Activated T-helper 2 cell treated with anti-CD3 and anti-CD28 coated beads, Interferon-gamma antibody, Interleukin-2, Interleukin-4, amounts not matched to agents 10 μg/mL and 5 μg/mL and 100 μg/mL, durations not matched to agents 14 hours and 24 hours and 36 hours (primary cell): ENCODE results near the gene RBM10. TPM values are rescaled to one million over a fixed set of nuclear protein-coding genes. Genes with fewer than 3 reads are reported as not detected.

Experiments used
- DNase-seq: peaks from one replicate; pipeline ENCODE4 v3.0.0; 2021; ENCODE audit warnings: low spot score
- H3K27ac Mint-ChIP-seq: one replicate; pipeline ENCODE4 v1.8.0; 2021; ENCODE audit warnings: mixed read lengths
- H3K27me3 Mint-ChIP-seq: one replicate; pipeline ENCODE4 v1.8.0; 2021; ENCODE audit warnings: low read depth, mixed read lengths
- H3K36me3 Mint-ChIP-seq: one replicate; pipeline ENCODE4 v1.8.0; 2021; ENCODE audit warnings: low read depth, mixed read lengths
- H3K4me1 Mint-ChIP-seq: one replicate; pipeline ENCODE4 v1.8.0; 2021; ENCODE audit warnings: low read depth, mixed read lengths
- H3K4me3 Mint-ChIP-seq: one replicate; pipeline ENCODE4 v1.8.0; 2021; ENCODE audit warnings: low read depth, mild to moderate bottlenecking, moderate library complexity, mixed read lengths
- H3K9me3 Mint-ChIP-seq: one replicate; pipeline ENCODE4 v1.8.0; 2021; ENCODE audit warnings: mixed read lengths
- intact Hi-C: fragments of 100-400 bp; cut with micrococcal nuclease; formaldehyde crosslinking; loops from one replicate; pipeline ENCODE4 v1.15.1; 2023
- total RNA-seq: library from RNA; stranded (reverse); gene quantifications from 2 replicates; pipeline ENCODE4 v1.2.3, GENCODE V29; 2022

The RBM10 gene
- total RNA-seq, 1 donor from 2014 or later: 69.2 TPM

- DNase-seq: no peak
- Mint-ChIP-seq H3K4me3 (no peak overlapping the region), H3K27me3 (no peaks in the 10 kb centered on the region), H3K27ac (no peak overlapping the region), H3K9me3 (no peaks in the 10 kb centered on the region), H3K36me3 (peaks cover 49% of the 10 kb centered on the region), H3K4me1 (no peaks in the 10 kb centered on the region)
- intact Hi-C loops: loop anchor here (5.0 kb wide), 1 partner anchor 117 kb away; no protein-coding TSS in a partner anchor
Observed at GRCh38 chrX:47160781-47161180, 15.8 kb downstream of the RBM10 start.

GRCh38 chrX:47162927-47163583 lies 18.0 kb downstream of the RBM10 start:
- H3K27ac Mint-ChIP-seq: no peak overlapping the region
- no peaks in the 10 kb centered on the region for H3K27me3 Mint-ChIP-seq
- H3K9me3 Mint-ChIP-seq: no peaks in the 10 kb centered on the region
- intact Hi-C loops: loop anchor here (5.0 kb wide), 1 partner anchor 114 kb away; no protein-coding TSS in a partner anchor
- H3K4me3 Mint-ChIP-seq: no peak overlapping the region
- H3K4me1 Mint-ChIP-seq: no peaks in the 10 kb centered on the region
- H3K36me3 Mint-ChIP-seq: peaks cover 35% of the 10 kb centered on the region
- DNase-seq: no peak

- Mint-ChIP-seq H3K4me1 (no peaks in the 10 kb centered on the region), H3K27ac (no peak overlapping the region), H3K9me3 (no peaks in the 10 kb centered on the region), H3K36me3 (peaks cover 40% of the 10 kb centered on the region), H3K27me3 (no peaks in the 10 kb centered on the region), H3K4me3 (no peak overlapping the region)
- DNase-seq: no peak
- intact Hi-C loops: loop anchor here (5.0 kb wide), 1 partner anchor 113 kb away; no protein-coding TSS in a partner anchor
Observed at GRCh38 chrX:47164420-47164819, 19.4 kb downstream of the RBM10 start.

- Mint-ChIP-seq H3K36me3 (peaks cover 35% of the 10 kb centered on the region), H3K27ac (no peak overlapping the region), H3K4me1 (no peaks in the 10 kb centered on the region), H3K9me3 (no peaks in the 10 kb centered on the region), H3K27me3 (no peaks in the 10 kb centered on the region), H3K4me3 (no peak overlapping the region)
- no peak for DNase-seq
- intact Hi-C loops: no loop called here
Observed at GRCh38 chrX:47166126-47166525, 21.1 kb downstream of the RBM10 start.

- intact Hi-C loops: no loop called here
- Mint-ChIP-seq H3K4me1 (no peaks in the 10 kb centered on the region), H3K27me3 (no peaks in the 10 kb centered on the region), H3K27ac (no peak overlapping the region), H3K36me3 (peaks cover 41% of the 10 kb centered on the region), H3K9me3 (no peaks in the 10 kb centered on the region), H3K4me3 (no peak overlapping the region)
- no peak for DNase-seq
Observed at GRCh38 chrX:47168495-47169073, 23.6 kb downstream of the RBM10 start.

- intact Hi-C loops: no loop called here
- peaks cover 41% of the 10 kb centered on the region for H3K36me3 Mint-ChIP-seq
Observed at GRCh38 chrX:47169273-47169672, 24.3 kb downstream of the RBM10 start.

GRCh38 chrX:47169726-47170515 lies 24.9 kb downstream of the RBM10 start:
- Mint-ChIP-seq H3K4me3 (no peak overlapping the region), H3K4me1 (no peaks in the 10 kb centered on the region)
- intact Hi-C loops: no loop called here

More at GRCh38 chrX:47169273-47169672, 24.3 kb downstream of the RBM10 start:
- no peak overlapping the region for H3K4me3 Mint-ChIP-seq
- no peaks in the 10 kb centered on the region for H3K27me3 Mint-ChIP-seq
- DNase-seq: no peak
- H3K27ac Mint-ChIP-seq: no peak overlapping the region
- no peaks in the 10 kb centered on the region for H3K4me1 Mint-ChIP-seq
- no peaks in the 10 kb centered on the region for H3K9me3 Mint-ChIP-seq

GRCh38 chrX:47170861-47171692 lies 26.1 kb downstream of the RBM10 start:
- Mint-ChIP-seq H3K4me3 (no peak overlapping the region), H3K36me3 (peaks cover 42% of the 10 kb centered on the region), H3K4me1 (no peaks in the 10 kb centered on the region), H3K9me3 (no peaks in the 10 kb centered on the region), H3K27me3 (no peaks in the 10 kb centered on the region), H3K27ac (no peak overlapping the region)
- intact Hi-C loops: no loop called here
- DNase-seq: no peak

More at GRCh38 chrX:47169726-47170515, 24.9 kb downstream of the RBM10 start:
- H3K9me3 Mint-ChIP-seq: no peaks in the 10 kb centered on the region
- no peak for DNase-seq
- no peak overlapping the region for H3K27ac Mint-ChIP-seq
- peaks cover 39% of the 10 kb centered on the region for H3K36me3 Mint-ChIP-seq
- no peaks in the 10 kb centered on the region for H3K27me3 Mint-ChIP-seq

- Mint-ChIP-seq H3K4me3 (no peak overlapping the region), H3K4me1 (peaks cover 1% of the 10 kb centered on the region), H3K27me3 (no peaks in the 10 kb centered on the region), H3K36me3 (peaks cover 51% of the 10 kb centered on the region), H3K27ac (no peak overlapping the region), H3K9me3 (no peaks in the 10 kb centered on the region)
- intact Hi-C loops: no loop called here
- no peak for DNase-seq
Observed at GRCh38 chrX:47171996-47172395, 27.0 kb downstream of the RBM10 start.

GRCh38 chrX:47172549-47172948 lies 27.5 kb downstream of the RBM10 start:
- H3K27me3 Mint-ChIP-seq: no peaks in the 10 kb centered on the region
- no peak for DNase-seq
- no peak overlapping the region for H3K4me3 Mint-ChIP-seq
- H3K27ac Mint-ChIP-seq: no peak overlapping the region
- intact Hi-C loops: no loop called here
- H3K9me3 Mint-ChIP-seq: no peaks in the 10 kb centered on the region
- H3K4me1 Mint-ChIP-seq: peaks cover 1% of the 10 kb centered on the region
- peaks cover 51% of the 10 kb centered on the region for H3K36me3 Mint-ChIP-seq

- H3K4me3 Mint-ChIP-seq: no peak overlapping the region
Observed at GRCh38 chrX:47172971-47173792, 28.2 kb downstream of the RBM10 start.

GRCh38 chrX:47174376-47174775 lies 29.4 kb downstream of the RBM10 start:
- Mint-ChIP-seq H3K36me3 (peaks cover 53% of the 10 kb centered on the region), H3K4me1 (peaks cover 1% of the 10 kb centered on the region), H3K9me3 (no peaks in the 10 kb centered on the region), H3K27ac (no peak overlapping the region), H3K4me3 (no peak overlapping the region), H3K27me3 (no peaks in the 10 kb centered on the region)
- DNase-seq: no peak
- intact Hi-C loops: no loop called here

More at GRCh38 chrX:47172971-47173792, 28.2 kb downstream of the RBM10 start:
- DNase-seq: no peak
- no peaks in the 10 kb centered on the region for H3K9me3 Mint-ChIP-seq
- peaks cover 1% of the 10 kb centered on the region for H3K4me1 Mint-ChIP-seq
- no peaks in the 10 kb centered on the region for H3K27me3 Mint-ChIP-seq
- intact Hi-C loops: no loop called here
- H3K27ac Mint-ChIP-seq: no peak overlapping the region
- peaks cover 55% of the 10 kb centered on the region for H3K36me3 Mint-ChIP-seq
